Measurements from ENCODE around the gene POTEH.
"Not testable (repeated sequence)": the region's sequence is repeated elsewhere in the genome, so short reads cannot be mapped to it uniquely, and the experiment has no call there.

POTEH gene

GRCh38 chr22:15734411-15734810, 44.6 kb downstream of the POTEH start:
- not testable (repeated sequence) for DNase-seq

- DNase-seq = not testable (repeated sequence)
Observed at GRCh38 chr22:15738157-15738908, 48.5 kb downstream of the POTEH start.

GRCh38 chr22:15738909-15739391, 49.1 kb downstream of the POTEH start:
- not testable (repeated sequence) for DNase-seq

- DNase-seq = not testable (repeated sequence)
Observed at GRCh38 chr22:15747636-15748323, 58.0 kb downstream of the POTEH start.

GRCh38 chr22:15749181-15749970, 59.5 kb downstream of the POTEH start:
- DNase-seq = not testable (repeated sequence)

GRCh38 chr22:15759443-15760097, 69.7 kb downstream of the POTEH start:
- not testable (repeated sequence) for DNase-seq

GRCh38 chr22:15760388-15761150, 70.7 kb downstream of the POTEH start:
- DNase-seq = not testable (repeated sequence)

GRCh38 chr22:15761151-15761777, 71.4 kb downstream of the POTEH start:
- DNase-seq = not testable (repeated sequence)

- not testable (repeated sequence) for DNase-seq
Observed at GRCh38 chr22:15763559-15763958, 73.7 kb downstream of the POTEH start.

All from hypothalamus (tissue), 51 donors.